A549 (cell line): Measurements from ENCODE around the gene TFPI2. TPM values are rescaled to one million over a fixed set of nuclear protein-coding genes. Genes with fewer than 3 reads are reported as not detected.

Source experiments
- ATAC-seq, 2 experiments: fragments of 200-7000 bp in 1 of 2; fragments of >200 bp in 1 of 2; cut with Nextera tagmentation in 1 of 2; cut with Tn5 transposase in 1 of 2; 3 replicates each; pipeline versions ENCODE4 v1.8.0 to v1.9.1; 2018 to 2020; ENCODE audit warnings: mild to moderate bottlenecking in 1 of 2, moderate library complexity in 1 of 2
- CTCF ChIA-PET: fragments of 300-600 bp; sonication (Branson Sonifier 250); formaldehyde crosslinking; extraction: SDS; loops from one replicate; lab custom pipeline; 2021; ENCODE audit warnings: antibody characterized with exemption, inconsistent platforms; lab: Yijun Ruan, JAX
- POLR2A ChIA-PET: fragments of 350-600 bp; formaldehyde crosslinking; extraction: SDS; loops from one replicate; lab custom pipeline; 2021; ENCODE audit warnings: antibody characterized with exemption, inconsistent platforms; lab: Yijun Ruan, JAX
- DNase-seq, 2 experiments: peaks; one replicate each; pipeline versions ENCODE4 v3.0.0 to v3.0.0-alpha.2; 2011 to 2016; ENCODE audit warnings: low read depth in 1 of 2, low spot score in 1 of 2
- FAIRE-seq: peaks from 2 replicates; lab custom pipeline; 2011; peaks lifted over from hg19 to GRCh38; lab: Jason Lieb, UNC
- H3K27ac ChIP-seq, 2 experiments: fragments of >200 bp; sonication (Bioruptor Twin); formaldehyde crosslinking; 3 replicates each; pipeline ENCODE4 v1.5.1; 2016 to 2017
- H3K4me1 ChIP-seq: fragments of >200 bp; sonication (Bioruptor Twin); formaldehyde crosslinking; 3 replicates; pipeline ENCODE4 v1.6.1; 2016
- H3K4me2 ChIP-seq: fragments of >200 bp; sonication (Bioruptor Twin); formaldehyde crosslinking; 3 replicates; pipeline ENCODE4 v1.6.1; 2016
- H3K4me3 ChIP-seq: fragments of >200 bp; sonication (Bioruptor Twin); formaldehyde crosslinking; 3 replicates; pipeline ENCODE4 v1.5.1; 2016
- H3K9me3 ChIP-seq: fragments of >200 bp; sonication (Bioruptor Twin); formaldehyde crosslinking; 3 replicates; pipeline ENCODE4 v1.6.1; 2016
- CEBPB ChIP-seq, 2 experiments: fragments of >200 bp in 1 of 2; sonication (Bioruptor Twin) in 1 of 2; formaldehyde crosslinking in 1 of 2; IDR thresholded peaks; 2 replicates each; pipeline ENCODE4 v1.6.1; 2012 to 2016
- CHD2 ChIP-seq: fragments of 150-350 bp; IDR thresholded peaks from 2 replicates; pipeline ENCODE4 v1.6.1; 2014; ENCODE audit warnings: low read length; ENCODE audit not compliant: partially characterized antibody
- CHD4 ChIP-seq: fragments of 200-600 bp; sonication (generic); IDR thresholded peaks from 2 replicates; pipeline ENCODE4 v1.6.1; 2016; ENCODE audit warnings: antibody characterized with exemption, mild to moderate bottlenecking, borderline replicate concordance
- EP300 ChIP-seq, 2 experiments: fragments of >200 bp; sonication (Bioruptor Twin); formaldehyde crosslinking; IDR thresholded peaks; 2 replicates in 1 of 2; 3 replicates in 1 of 2; pipeline ENCODE4 v1.6.1; 2016 to 2017
- FOSL2 ChIP-seq, 2 experiments: fragments of 450-650 bp in 1 of 2; fragments of >200 bp in 1 of 2; sonication (Bioruptor Twin) in 1 of 2; formaldehyde crosslinking; IDR thresholded peaks; 2 replicates each; pipeline versions ENCODE4 v1.5.0 to v1.6.1; 2016 to 2020; ENCODE audit warnings: mild to moderate bottlenecking in 1 of 2, moderate library complexity in 1 of 2
- GATA3 ChIP-seq: IDR thresholded peaks from 2 replicates; pipeline ENCODE4 v1.6.1; 2012; ENCODE audit warnings: borderline replicate concordance
- HOXA7 ChIP-seq: fragments of 250-450 bp; sonication (Bioruptor Pico); IDR thresholded peaks from 2 replicates; pipeline ENCODE4 v1.5.0; 2020; ENCODE audit warnings: mild to moderate bottlenecking, moderate library complexity
- HOXB5 ChIP-seq: fragments of 250-450 bp; sonication (Bioruptor Pico); IDR thresholded peaks from 2 replicates; pipeline ENCODE4 v1.5.0; 2020; ENCODE audit warnings: mild to moderate bottlenecking, moderate library complexity
- JUNB ChIP-seq: fragments of >200 bp; sonication (Bioruptor Twin); formaldehyde crosslinking; IDR thresholded peaks from 2 replicates; pipeline ENCODE4 v1.6.1; 2016
- KDM1A ChIP-seq: fragments of 200-600 bp; sonication (generic); IDR thresholded peaks from 2 replicates; pipeline ENCODE4 v1.6.1; 2016; ENCODE audit warnings: low read depth, mild to moderate bottlenecking
- MYC ChIP-seq: IDR thresholded peaks from 2 replicates; pipeline ENCODE4 v1.6.1; 2012; ENCODE audit warnings: mild to moderate bottlenecking, inconsistent platforms, low read length, improper control_type of control experiment, borderline replicate concordance
- NPAS2 ChIP-seq: fragments of 250-450 bp; sonication (Bioruptor Pico); IDR thresholded peaks from 2 replicates; pipeline ENCODE4 v1.8.0; 2022; ENCODE audit warnings: mild to moderate bottlenecking, moderate library complexity, borderline replicate concordance
- POLR2AphosphoS2 ChIP-seq: conservative IDR thresholded peaks from 2 replicates; pipeline ENCODE4 v1.6.1; 2012; ENCODE audit warnings: low read length, improper control_type of control experiment, inconsistent platforms
- RAD21 ChIP-seq, 2 experiments: fragments of >200 bp in 1 of 2; sonication (Bioruptor Twin) in 1 of 2; formaldehyde crosslinking in 1 of 2; IDR thresholded peaks in 1 of 2; conservative IDR thresholded peaks in 1 of 2; 2 replicates in 1 of 2; 3 replicates in 1 of 2; pipeline ENCODE4 v1.6.1; 2012 to 2018; ENCODE audit warnings: inconsistent platforms in 1 of 2
- RARB ChIP-seq: fragments of 250-450 bp; sonication (Bioruptor Pico); IDR thresholded peaks from 2 replicates; pipeline ENCODE4 v1.8.0; 2021; ENCODE audit warnings: mild to moderate bottlenecking, moderate library complexity
- ZC3H11A ChIP-seq: fragments of 450-650 bp; IDR thresholded peaks from 2 replicates; pipeline ENCODE4 v1.6.1; 2014; ENCODE audit warnings: antibody characterized with exemption, mild to moderate bottlenecking
- ZNF302 ChIP-seq: fragments of 250-450 bp; sonication (Bioruptor Pico); IDR thresholded peaks from 2 replicates; pipeline ENCODE4 v1.9.0; 2021; ENCODE audit warnings: inconsistent platforms, mild to moderate bottlenecking, moderate library complexity
- WGBS: methylation state at CpG from one replicate; pipeline ENCODE4 v1.1.6; 2017; ENCODE audit errors: missing lambda C conversion rate; 5-methylcytosine and 5-hydroxymethylcytosine counted together
- polyA plus RNA-seq, 4 experiments: library from polyadenylated mRNA; depleted of rRNA in 3 of 4; stranded (reverse); fragments of >200 nt; fragmentation: RNase III in 1 of 4; extraction: RNeasy Plus Mini Kit Qiagen cat#74134 plus additional on column Dnase treatment in 1 of 4; gene quantifications; 2 replicates in 3 of 4; 3 replicates in 1 of 4; pipeline ENCODE4 v1.2.3, GENCODE V29; 2011 to 2017
- TF ChIP-seq, protein P1 (sequence below): fragments of 200-600 bp; sonication (generic); IDR thresholded peaks from 2 replicates; pipeline ENCODE4 v1.6.1; 2016; ENCODE audit warnings: antibody characterized with exemption, mild to moderate bottlenecking, moderate library complexity
- TF ChIP-seq, protein P2 (sequence below): IDR thresholded peaks from 2 replicates; pipeline ENCODE4 v1.6.1; 2012
- TF ChIP-seq, protein P3 (sequence below): IDR thresholded peaks from 2 replicates; pipeline ENCODE4 v1.6.1; 2012; ENCODE audit warnings: low read depth, borderline replicate concordance

TFPI2 gene
- polyA plus RNA-seq, 2 of the 4 experiments (the other 2 are of a cell fraction) = 156 to 172 TPM

DNA sequence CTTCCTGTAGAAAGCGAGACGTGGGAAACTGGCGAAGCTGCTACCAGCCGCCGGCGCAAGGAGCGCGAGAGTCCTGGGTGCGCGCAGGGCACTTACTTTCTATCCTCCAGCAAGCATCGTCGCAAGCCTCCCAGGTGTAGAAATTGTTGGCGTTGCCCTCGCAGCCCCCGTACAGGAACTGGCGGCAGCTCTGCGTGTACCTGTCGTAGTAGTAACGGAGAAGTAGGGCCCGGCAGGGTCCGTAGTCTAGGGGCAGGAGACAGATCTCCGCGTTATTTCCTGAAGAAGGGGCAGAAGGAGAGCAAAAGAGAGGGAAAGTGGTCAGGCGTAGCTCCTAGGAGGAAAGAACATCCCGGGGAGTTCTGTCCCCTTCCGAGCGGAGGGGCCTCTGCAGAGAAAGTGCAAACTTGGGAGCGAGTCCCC lies 501 bp downstream of the TFPI2 start:
- ChIA-PET POLR2A (interaction anchor here (1.1 to 4.8 kb wide), 12 partner anchors 13 to 399 kb away, joined by 3 to 39 read pairs (median 5); partner anchors contain the start of gene GNG11), CTCF (interaction anchor here (0.6 to 5.1 kb wide), 18 partner anchors 9 to 1540 kb away, joined by 3 to 29 read pairs (median 4); no protein-coding TSS in a partner anchor)
- TF ChIP-seq KDM1A (no peak), ZNF302 (no peak), HOXA7 (CRISPR knock-in tag) (no peak), NPAS2 (CRISPR knock-in tag) (no peak), POLR2AphosphoS2 (no peak), EP300 (IDR thresholded peaks at IDR 0.05) (no peak), GATA3 (no peak), CEBPB (IDR thresholded peaks at IDR 0.05) (no peak), CHD2 (peak; percentile 41), RAD21 (conservative IDR thresholded peaks at IDR 0.05 in 1 of 2, IDR thresholded peaks at IDR 0.05 in 1 of 2) (peak; percentile 12 to 28; a peak in 3 of 5 replicates), CHD4 (no peak), MYC (no peak)
- TF ChIP-seq, protein P1, sequence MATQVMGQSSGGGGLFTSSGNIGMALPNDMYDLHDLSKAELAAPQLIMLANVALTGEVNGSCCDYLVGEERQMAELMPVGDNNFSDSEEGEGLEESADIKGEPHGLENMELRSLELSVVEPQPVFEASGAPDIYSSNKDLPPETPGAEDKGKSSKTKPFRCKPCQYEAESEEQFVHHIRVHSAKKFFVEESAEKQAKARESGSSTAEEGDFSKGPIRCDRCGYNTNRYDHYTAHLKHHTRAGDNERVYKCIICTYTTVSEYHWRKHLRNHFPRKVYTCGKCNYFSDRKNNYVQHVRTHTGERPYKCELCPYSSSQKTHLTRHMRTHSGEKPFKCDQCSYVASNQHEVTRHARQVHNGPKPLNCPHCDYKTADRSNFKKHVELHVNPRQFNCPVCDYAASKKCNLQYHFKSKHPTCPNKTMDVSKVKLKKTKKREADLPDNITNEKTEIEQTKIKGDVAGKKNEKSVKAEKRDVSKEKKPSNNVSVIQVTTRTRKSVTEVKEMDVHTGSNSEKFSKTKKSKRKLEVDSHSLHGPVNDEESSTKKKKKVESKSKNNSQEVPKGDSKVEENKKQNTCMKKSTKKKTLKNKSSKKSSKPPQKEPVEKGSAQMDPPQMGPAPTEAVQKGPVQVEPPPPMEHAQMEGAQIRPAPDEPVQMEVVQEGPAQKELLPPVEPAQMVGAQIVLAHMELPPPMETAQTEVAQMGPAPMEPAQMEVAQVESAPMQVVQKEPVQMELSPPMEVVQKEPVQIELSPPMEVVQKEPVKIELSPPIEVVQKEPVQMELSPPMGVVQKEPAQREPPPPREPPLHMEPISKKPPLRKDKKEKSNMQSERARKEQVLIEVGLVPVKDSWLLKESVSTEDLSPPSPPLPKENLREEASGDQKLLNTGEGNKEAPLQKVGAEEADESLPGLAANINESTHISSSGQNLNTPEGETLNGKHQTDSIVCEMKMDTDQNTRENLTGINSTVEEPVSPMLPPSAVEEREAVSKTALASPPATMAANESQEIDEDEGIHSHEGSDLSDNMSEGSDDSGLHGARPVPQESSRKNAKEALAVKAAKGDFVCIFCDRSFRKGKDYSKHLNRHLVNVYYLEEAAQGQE = peak; percentile 41
- TF ChIP-seq, protein P2, sequence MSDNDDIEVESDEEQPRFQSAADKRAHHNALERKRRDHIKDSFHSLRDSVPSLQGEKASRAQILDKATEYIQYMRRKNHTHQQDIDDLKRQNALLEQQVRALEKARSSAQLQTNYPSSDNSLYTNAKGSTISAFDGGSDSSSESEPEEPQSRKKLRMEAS = peak; percentile 51
- TF ChIP-seq, protein P3, sequence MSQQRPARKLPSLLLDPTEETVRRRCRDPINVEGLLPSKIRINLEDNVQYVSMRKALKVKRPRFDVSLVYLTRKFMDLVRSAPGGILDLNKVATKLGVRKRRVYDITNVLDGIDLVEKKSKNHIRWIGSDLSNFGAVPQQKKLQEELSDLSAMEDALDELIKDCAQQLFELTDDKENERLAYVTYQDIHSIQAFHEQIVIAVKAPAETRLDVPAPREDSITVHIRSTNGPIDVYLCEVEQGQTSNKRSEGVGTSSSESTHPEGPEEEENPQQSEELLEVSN = peak; percentile 46; the same call in 1 of the 2 replicates
- ATAC-seq = peak; percentile 83 to 84
- no peaks in the 10 kb centered on the region for H3K9me3 ChIP-seq
- peak overlapping the region; percentile 74 to 97 for H3K27ac ChIP-seq
- 1% methylated on average over 28 of the region's 28 CpGs for WGBS
- peak overlapping the region; percentile 92 for H3K4me2 ChIP-seq
- peaks cover 45% of the 10 kb centered on the region for H3K4me1 ChIP-seq
- FAIRE-seq = no peak
- H3K4me3 ChIP-seq = peak overlapping the region; percentile 63
- DNase-seq = peak; percentile 46 to 79

DNA sequence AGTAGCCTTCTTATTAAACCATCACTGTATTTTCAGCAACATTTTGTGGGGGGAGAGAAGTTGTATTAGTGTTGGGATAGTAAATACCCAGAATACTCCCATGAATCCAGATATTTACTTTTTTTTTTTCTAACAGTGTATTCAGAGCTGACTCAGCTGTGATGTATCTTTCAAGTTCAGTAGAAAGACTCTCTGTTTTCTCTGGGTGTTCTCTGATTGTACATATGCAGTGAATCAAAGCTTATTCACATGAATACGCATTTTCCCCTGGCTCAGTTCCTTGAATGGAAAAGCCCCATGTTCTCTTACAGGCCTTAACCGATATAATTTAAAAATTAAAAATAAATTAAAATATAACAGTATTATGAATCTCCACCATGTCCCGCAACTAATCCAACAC lies 1.3 kb downstream of the TFPI2 start:
- Histone ChIP-seq H3K9me3 (no peaks in the 10 kb centered on the region), H3K4me3 (peak overlapping the region; percentile 63)
- WGBS = 3% methylated on average over 3 of the region's 3 CpGs
- TF ChIP-seq MYC (no peak), ZC3H11A (no peak), ZNF302 (no peak), JUNB (peak; percentile 26; the same call in 1 of the 2 replicates), HOXB5 (CRISPR knock-in tag) (no peak), CEBPB (IDR thresholded peaks at IDR 0.05) (no peak), RARB (no peak), CHD4 (no peak), FOSL2 (IDR thresholded peaks at IDR 0.05) (no peak), FOSL2 (CRISPR knock-in tag; IDR thresholded peaks at IDR 0.05) (peak; percentile 52)
- TF ChIP-seq, protein P1 = no peak
- TF ChIP-seq, all 56 proteins: peak for 2
- peaks cover 41% of the 10 kb centered on the region for H3K4me1 ChIP-seq
- peak in 1 of 2 experiments; percentile 45 for DNase-seq
- peak overlapping the region; percentile 74 to 97 for H3K27ac ChIP-seq
- H3K4me2 ChIP-seq = peak overlapping the region; percentile 92
- POLR2A ChIA-PET = interaction anchor here (0.7 to 4.8 kb wide), 10 partner anchors 10 to 38 kb away, joined by 3 to 39 read pairs (median 8); partner anchors contain the start of gene GNG11
- no peak for ATAC-seq
- FAIRE-seq = no peak
- CTCF ChIA-PET = interaction anchor here (0.9 to 5.1 kb wide), 10 partner anchors 9 to 1541 kb away, joined by 3 to 29 read pairs (median 4); no protein-coding TSS in a partner anchor
